GM12873 (cell line): ENCODE results near the gene DSCAM.

Experiments used
- CTCF ChIP-seq: IDR thresholded peaks from 2 replicates; pipeline ENCODE4 v1.5.1; 2012; ENCODE audit warnings: low read depth, mild to moderate bottlenecking, moderate library complexity, low read length, control low read depth; ENCODE audit not compliant: insufficient read depth; ENCODE audit errors: missing control alignments

Gene DSCAM

DNA sequence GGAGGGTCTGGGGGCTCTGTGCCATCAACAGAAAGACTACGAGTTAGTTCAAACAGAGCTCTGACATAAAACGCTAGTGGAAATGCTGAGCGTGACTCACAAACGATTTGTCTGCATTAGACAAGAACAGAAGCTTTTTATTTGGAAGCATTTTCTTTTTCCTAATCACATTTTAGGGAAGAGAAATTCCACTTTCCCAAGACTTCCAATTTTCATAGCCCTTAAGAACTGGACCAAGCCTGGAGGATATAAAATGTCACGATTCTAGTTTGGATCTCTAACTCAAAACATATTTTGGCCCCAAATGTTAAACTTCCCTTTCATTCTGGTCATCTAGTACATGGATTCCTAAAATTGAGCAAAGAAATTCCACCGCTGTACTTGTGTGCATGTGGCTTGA, 659.7 kb downstream of the DSCAM start:
- no peak for TF ChIP-seq CTCF

GRCh38 chr21:40186045-40186444, 660.9 kb downstream of the DSCAM start:
- TF ChIP-seq CTCF = no peak

GRCh38 chr21:40185208-40185607, 661.8 kb downstream of the DSCAM start:
- no peak for TF ChIP-seq CTCF

DNA sequence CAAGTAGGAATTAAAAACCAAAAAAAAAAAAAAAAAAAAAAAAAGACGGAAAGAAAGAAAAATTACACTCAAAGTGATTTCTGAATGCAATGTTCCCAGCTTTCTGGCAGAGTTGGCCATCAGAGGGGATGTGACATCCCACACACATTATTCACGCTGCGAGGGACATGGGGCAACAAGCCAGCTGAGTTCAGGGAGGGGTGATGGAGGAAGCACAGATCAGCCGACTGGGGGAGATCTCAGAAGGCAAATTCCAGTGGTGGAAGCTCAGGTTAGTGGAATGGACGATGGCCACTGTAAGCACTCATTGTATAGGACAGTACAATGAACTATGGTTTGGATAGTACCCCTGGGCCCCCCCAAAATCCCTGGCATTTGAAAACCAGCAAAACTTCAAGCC, 667.8 kb downstream of the DSCAM start:
- no peak for TF ChIP-seq CTCF

GRCh38 chr21:40178726-40179125, 668.2 kb downstream of the DSCAM start:
- TF ChIP-seq CTCF = no peak

DNA sequence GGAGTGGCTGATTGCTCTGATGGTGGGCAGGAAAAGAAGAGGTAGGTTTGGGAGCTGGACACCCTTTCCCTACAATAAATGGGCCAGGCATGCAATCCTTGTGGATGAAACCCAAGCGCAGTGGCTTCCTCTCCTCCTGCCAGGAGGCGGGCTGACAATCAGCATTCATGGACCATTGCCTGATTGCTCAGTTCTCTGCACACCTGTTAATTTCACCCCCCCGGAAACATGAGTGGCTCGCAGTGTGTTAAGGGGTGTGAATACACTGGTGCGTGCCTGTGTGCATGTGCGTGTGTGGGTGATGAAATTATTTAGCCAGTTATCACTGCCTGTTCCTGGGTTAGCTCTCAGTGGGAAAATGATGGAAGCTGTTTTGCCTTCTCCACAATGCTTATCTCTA, 669.0 kb downstream of the DSCAM start:
- TF ChIP-seq CTCF = no peak

DNA sequence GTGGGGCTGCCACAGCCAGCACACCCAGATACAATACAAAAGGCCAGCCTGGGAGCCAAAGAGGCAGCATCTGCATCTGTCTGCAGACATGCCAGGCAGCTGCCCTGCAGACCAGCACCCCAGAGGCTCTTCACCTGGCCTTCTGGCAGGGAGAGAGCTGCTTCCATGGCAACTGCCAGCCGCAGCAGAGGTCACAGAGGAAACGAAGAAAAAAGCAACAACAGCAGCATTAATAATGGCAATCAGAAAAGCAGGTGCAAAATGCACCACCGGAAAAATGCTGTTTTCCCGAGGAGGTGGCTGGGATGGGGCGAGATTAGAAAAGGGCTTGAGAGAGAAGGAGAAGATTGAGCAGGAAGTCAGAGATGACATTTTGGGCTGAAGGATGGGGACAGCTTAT, 670.2 kb downstream of the DSCAM start:
- no peak for TF ChIP-seq CTCF

DNA sequence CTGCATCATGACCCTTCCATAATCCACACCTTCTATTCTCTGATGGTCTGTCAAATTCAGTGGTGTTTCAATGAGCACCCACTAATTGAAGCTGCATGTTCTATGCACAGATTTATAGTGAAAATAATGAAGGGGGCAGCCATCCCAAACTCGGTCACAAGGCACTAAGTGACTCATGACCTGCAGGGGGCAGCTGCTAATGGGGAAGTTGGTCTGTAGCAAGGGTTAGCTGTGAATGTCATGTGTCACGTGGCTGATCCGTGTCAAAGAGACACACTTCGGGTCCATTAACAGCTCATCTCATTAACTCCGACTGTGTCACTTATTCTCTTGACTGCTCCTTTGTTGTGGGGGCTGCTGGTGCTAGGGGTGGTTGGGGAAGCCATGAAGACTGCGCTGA, 673.1 kb downstream of the DSCAM start:
- TF ChIP-seq CTCF = no peak
